ENCODE results near the gene ALDH3B2.

ALDH3B2 gene

DNA sequence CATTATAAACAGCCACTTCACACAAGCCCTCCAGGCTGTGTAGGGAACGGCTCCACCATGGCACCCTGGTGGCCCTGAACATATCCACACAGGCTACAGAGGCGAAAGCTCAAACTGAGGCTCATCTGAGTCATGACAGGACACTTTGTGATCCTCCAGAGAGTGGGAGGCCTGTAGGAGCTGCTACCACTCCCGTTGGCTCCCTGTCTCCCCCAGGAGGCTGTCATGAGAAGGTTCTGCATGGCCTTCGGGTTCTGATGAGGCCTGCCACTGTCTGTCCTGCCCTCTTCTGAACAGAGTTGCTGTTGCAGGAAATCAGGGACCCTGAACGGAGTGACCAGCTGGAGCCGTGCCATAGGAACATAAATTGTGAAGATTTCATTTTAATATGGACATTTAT is 23.8 kb upstream of the ALDH3B2 start:
- TF ChIP-seq EZH2phosphoT487 (IDR thresholded peaks at IDR 0.05; ENCODE audit: borderline replicate concordance, low read length): no peak
- TF ChIP-seq, protein P1, sequence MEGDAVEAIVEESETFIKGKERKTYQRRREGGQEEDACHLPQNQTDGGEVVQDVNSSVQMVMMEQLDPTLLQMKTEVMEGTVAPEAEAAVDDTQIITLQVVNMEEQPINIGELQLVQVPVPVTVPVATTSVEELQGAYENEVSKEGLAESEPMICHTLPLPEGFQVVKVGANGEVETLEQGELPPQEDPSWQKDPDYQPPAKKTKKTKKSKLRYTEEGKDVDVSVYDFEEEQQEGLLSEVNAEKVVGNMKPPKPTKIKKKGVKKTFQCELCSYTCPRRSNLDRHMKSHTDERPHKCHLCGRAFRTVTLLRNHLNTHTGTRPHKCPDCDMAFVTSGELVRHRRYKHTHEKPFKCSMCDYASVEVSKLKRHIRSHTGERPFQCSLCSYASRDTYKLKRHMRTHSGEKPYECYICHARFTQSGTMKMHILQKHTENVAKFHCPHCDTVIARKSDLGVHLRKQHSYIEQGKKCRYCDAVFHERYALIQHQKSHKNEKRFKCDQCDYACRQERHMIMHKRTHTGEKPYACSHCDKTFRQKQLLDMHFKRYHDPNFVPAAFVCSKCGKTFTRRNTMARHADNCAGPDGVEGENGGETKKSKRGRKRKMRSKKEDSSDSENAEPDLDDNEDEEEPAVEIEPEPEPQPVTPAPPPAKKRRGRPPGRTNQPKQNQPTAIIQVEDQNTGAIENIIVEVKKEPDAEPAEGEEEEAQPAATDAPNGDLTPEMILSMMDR (IDR thresholded peaks at IDR 0.05; ENCODE audit: low read depth, low read length, poor library complexity, severe bottlenecking): peak; percentile 64

DNA sequence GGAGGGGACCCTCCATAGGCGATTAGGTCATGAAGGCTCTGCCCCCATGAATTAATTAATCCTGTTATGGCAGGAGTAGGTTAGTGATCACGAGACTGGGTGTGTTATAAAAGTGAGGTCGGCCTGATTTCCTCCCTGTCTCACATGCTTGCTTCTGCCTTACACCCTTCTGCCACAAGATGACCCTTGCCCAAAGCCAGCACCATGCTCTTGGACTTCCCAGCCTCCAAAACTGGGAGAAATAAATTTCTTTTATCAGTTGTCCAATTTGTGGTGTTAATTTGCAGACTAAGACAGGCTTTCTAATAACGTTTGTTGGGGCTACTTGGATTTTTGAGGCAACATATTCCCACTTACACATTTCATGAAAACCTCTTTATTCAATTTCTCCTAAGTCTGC is 23.4 kb upstream of the ALDH3B2 start:
- no peaks in the 10 kb centered on the region for H3K79me2 ChIP-seq (ENCODE audit: control insufficient read depth, low read length)
- H3K36me3 ChIP-seq (ENCODE audit: control insufficient read depth, low read length): no peaks in the 10 kb centered on the region
- H3K9me3 ChIP-seq (ENCODE audit: control insufficient read depth, insufficient read depth, low read length): no peaks in the 10 kb centered on the region; the same call in 1 of the 2 replicates
- no peaks in the 10 kb centered on the region for H3K27me3 ChIP-seq (ENCODE audit: control insufficient read depth, low read length)
- H3K4me3 ChIP-seq (ENCODE audit: low read length): no peak overlapping the region
- no peak for TF ChIP-seq EZH2phosphoT487 (IDR thresholded peaks at IDR 0.05; ENCODE audit: borderline replicate concordance, low read length)
- TF ChIP-seq, protein P1 (IDR thresholded peaks at IDR 0.05; ENCODE audit: low read depth, low read length, poor library complexity, severe bottlenecking): no peak
- H3K27ac ChIP-seq (ENCODE audit: low read depth, low read length): no peak overlapping the region
- H3K4me1 ChIP-seq (ENCODE audit: control insufficient read depth, low read length): peaks cover 9% of the 10 kb centered on the region
- no peaks in the 10 kb centered on the region for H4K20me1 ChIP-seq (ENCODE audit: control insufficient read depth, insufficient read depth, low read depth, low read length)
- peak overlapping the region; percentile 16; the same call in 1 of the 2 replicates for H3K4me2 ChIP-seq (ENCODE audit: low read length)
- 0 out of 2 replicates have a peak, but pooled peaks cover 3% of the 10 kb centered on the region for H3F3A ChIP-seq (ENCODE audit: control insufficient read depth, insufficient read depth)
- no peaks in the 10 kb centered on the region for H3K9me2 ChIP-seq (replicated peaks; ENCODE audit: control insufficient read depth, low read length)

More for the DNA sequence above, 23.8 kb upstream of the ALDH3B2 start:
- Histone ChIP-seq H3K4me3 (ENCODE audit: low read length) (no peak overlapping the region), H3K4me1 (ENCODE audit: control insufficient read depth, low read length) (peaks cover 9% of the 10 kb centered on the region), H3K79me2 (ENCODE audit: control insufficient read depth, low read length) (no peaks in the 10 kb centered on the region), H3F3A (ENCODE audit: control insufficient read depth, insufficient read depth) (0 out of 2 replicates have a peak, but pooled peaks cover 3% of the 10 kb centered on the region), H3K9me3 (ENCODE audit: control insufficient read depth, insufficient read depth, low read length) (no peaks in the 10 kb centered on the region; the same call in 1 of the 2 replicates), H3K27me3 (ENCODE audit: control insufficient read depth, low read length) (no peaks in the 10 kb centered on the region), H3K9me2 (replicated peaks; ENCODE audit: control insufficient read depth, low read length) (no peaks in the 10 kb centered on the region), H3K4me2 (ENCODE audit: low read length) (peak overlapping the region; percentile 16; the same call in 1 of the 2 replicates), H3K36me3 (ENCODE audit: control insufficient read depth, low read length) (no peaks in the 10 kb centered on the region), H3K27ac (ENCODE audit: low read depth, low read length) (no peak overlapping the region), H4K20me1 (ENCODE audit: control insufficient read depth, insufficient read depth, low read depth, low read length) (no peaks in the 10 kb centered on the region)

DNA sequence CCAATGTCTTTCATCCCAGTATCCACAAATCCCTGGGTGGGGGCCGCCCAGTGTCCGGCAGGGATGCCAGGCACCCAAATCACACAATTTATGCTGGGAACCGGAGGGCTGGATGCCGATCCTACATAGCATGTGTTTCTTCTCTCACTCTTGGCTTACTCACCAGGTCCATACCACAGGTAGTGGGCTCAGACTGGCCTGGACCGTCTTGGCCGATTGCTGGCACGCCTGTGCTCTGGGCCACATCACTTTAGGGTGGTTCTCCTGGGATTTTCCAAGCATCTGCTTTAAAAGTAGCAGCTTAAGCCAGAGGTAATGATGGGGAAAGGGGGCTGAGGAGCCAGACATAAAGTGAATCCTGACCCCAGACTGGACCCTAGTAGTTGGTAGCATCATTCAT is 22.6 kb upstream of the ALDH3B2 start:
- Histone ChIP-seq H3K27ac (ENCODE audit: low read depth, low read length) (no peak overlapping the region), H3K4me1 (ENCODE audit: control insufficient read depth, low read length) (peaks cover 9% of the 10 kb centered on the region), H3F3A (ENCODE audit: control insufficient read depth, insufficient read depth) (0 out of 2 replicates have a peak, but pooled peaks cover 3% of the 10 kb centered on the region), H3K4me3 (ENCODE audit: low read length) (no peak overlapping the region), H3K36me3 (ENCODE audit: control insufficient read depth, low read length) (no peaks in the 10 kb centered on the region), H3K27me3 (ENCODE audit: control insufficient read depth, low read length) (no peaks in the 10 kb centered on the region), H3K9me3 (ENCODE audit: control insufficient read depth, insufficient read depth, low read length) (no peaks in the 10 kb centered on the region; the same call in 1 of the 2 replicates), H3K79me2 (ENCODE audit: control insufficient read depth, low read length) (no peaks in the 10 kb centered on the region), H4K20me1 (ENCODE audit: control insufficient read depth, insufficient read depth, low read depth, low read length) (no peaks in the 10 kb centered on the region), H3K9me2 (replicated peaks; ENCODE audit: control insufficient read depth, low read length) (no peaks in the 10 kb centered on the region), H3K4me2 (ENCODE audit: low read length) (no peak overlapping the region)
- TF ChIP-seq, protein P1 (IDR thresholded peaks at IDR 0.05; ENCODE audit: low read depth, low read length, poor library complexity, severe bottlenecking): no peak
- TF ChIP-seq EZH2phosphoT487 (IDR thresholded peaks at IDR 0.05; ENCODE audit: borderline replicate concordance, low read length): no peak

Measured in DOHH2 (cell line).